C4-2B (cell line): Measurements from ENCODE around the gene MEGF8.

ENCODE experiments used
- H3K27ac ChIP-seq: fragments of 450-650 bp; 2 replicates; pipeline ENCODE4 v1.5.1; 2017
- CTCF ChIP-seq: fragments of 450-650 bp; conservative IDR thresholded peaks from 2 replicates; pipeline ENCODE4 v1.5.1; 2017; ENCODE audit warnings: mild to moderate bottlenecking
- ZFX ChIP-seq: fragments of 450-650 bp; IDR thresholded peaks from 2 replicates; pipeline ENCODE4 v1.6.1; 2017

Gene MEGF8

GRCh38 chr19:42426643-42427042, 101.2 kb downstream of the MEGF8 start:
- no peak overlapping the region for H3K27ac ChIP-seq
- TF ChIP-seq CTCF (no peak), ZFX (no peak)

GRCh38 chr19:42427313-42427712, 101.9 kb downstream of the MEGF8 start, which contains the start of gene LIPE:
Gene LIPE, minus strand, starts transcription at chr19:42427388. Its CDS starts 239 bp downstream, at chr19:42427149.
- TF ChIP-seq CTCF (no peak), ZFX (no peak)
- H3K27ac ChIP-seq, result no peak within 1 kb of the TSS
